ENCODE measurements around the gene BAD. TPM values are rescaled to one million over a fixed set of nuclear protein-coding genes. Genes with fewer than 3 reads are reported as not detected.
A peak's percentile ranks its signal among the peaks of the same experiment; 100 is the strongest.

The BAD gene
- total RNA-seq, 1 donor from 2014 or later = 56.3 TPM

DNA sequence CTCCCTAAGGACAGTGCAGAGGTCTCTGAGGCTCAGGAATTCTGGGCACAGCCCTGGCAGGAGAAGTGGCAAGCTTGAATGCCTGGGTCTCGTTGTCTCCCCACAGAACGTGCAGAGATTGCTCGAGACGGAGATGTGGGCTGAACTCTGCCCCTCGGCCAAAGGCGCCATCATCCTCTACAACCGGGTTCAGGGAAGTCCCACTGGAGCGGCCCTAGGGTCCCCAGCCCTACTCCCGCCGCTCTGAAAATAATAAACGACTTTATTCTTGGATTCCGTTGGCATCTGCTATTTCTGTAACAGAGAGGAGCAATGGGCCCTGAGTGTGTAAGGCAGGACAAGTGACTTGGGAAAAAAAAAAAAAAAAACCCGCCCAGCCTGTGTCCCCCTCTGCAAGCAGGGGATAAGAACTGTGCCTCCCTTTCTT, 54.7 kb downstream of the BAD start:
- H3K27me3 ChIP-seq (ENCODE audit: low read depth) = no peaks in the 10 kb centered on the region
- no peaks in the 10 kb centered on the region for H3K36me3 ChIP-seq
- intact Hi-C loops (cut with micrococcal nuclease) = no loop called here
- no peak for DNase-seq
- TF ChIP-seq, protein P1, sequence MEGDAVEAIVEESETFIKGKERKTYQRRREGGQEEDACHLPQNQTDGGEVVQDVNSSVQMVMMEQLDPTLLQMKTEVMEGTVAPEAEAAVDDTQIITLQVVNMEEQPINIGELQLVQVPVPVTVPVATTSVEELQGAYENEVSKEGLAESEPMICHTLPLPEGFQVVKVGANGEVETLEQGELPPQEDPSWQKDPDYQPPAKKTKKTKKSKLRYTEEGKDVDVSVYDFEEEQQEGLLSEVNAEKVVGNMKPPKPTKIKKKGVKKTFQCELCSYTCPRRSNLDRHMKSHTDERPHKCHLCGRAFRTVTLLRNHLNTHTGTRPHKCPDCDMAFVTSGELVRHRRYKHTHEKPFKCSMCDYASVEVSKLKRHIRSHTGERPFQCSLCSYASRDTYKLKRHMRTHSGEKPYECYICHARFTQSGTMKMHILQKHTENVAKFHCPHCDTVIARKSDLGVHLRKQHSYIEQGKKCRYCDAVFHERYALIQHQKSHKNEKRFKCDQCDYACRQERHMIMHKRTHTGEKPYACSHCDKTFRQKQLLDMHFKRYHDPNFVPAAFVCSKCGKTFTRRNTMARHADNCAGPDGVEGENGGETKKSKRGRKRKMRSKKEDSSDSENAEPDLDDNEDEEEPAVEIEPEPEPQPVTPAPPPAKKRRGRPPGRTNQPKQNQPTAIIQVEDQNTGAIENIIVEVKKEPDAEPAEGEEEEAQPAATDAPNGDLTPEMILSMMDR (IDR thresholded peaks at IDR 0.05; ENCODE audit: borderline replicate concordance) = no peak
- peaks cover 87% of the 10 kb centered on the region for H3K4me1 ChIP-seq
- peak overlapping the region; percentile 96 for H3K27ac ChIP-seq (replicated peaks)
- H3K4me3 ChIP-seq = peak overlapping the region; percentile 81
- H3K9me3 ChIP-seq (replicated peaks) = no peaks in the 10 kb centered on the region

DNA sequence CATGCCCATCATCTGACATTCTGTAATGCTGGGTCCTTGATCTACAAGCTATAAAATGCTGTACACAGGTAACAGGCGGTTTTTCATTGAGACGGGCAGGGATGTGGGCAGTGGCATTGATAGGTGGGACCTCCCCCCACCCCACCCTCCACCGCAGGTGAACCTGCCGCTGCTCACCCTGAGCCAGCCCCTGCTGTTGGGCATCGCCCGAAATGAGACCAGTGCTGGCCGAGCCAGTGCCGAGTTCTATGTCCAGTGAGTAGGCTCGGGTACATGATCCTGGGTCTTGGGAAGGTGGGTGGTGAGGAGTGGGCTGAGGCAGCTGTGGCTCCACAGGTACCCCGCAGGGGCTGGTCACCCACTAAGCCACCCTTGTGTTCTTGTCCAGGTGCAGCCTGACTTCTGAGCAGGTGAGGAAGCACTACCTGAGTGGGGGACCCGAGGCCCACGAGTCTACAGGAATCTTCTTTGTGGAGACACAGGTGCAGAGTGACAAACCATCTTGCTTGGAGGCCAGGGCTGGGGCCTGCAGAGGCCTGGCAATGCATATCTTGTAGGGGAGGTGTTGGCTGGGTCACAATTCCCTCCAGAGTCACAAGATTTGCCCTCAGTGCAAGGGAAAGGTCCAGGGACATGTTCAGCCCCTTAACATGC, 55.2 kb downstream of the BAD start:
- H3K27ac ChIP-seq (replicated peaks) = peak overlapping the region; percentile 96
- peak overlapping the region; percentile 81 for H3K4me3 ChIP-seq
- peaks cover 90% of the 10 kb centered on the region for H3K4me1 ChIP-seq
- TF ChIP-seq, protein P1 (IDR thresholded peaks at IDR 0.05; ENCODE audit: borderline replicate concordance) = no peak
- no peaks in the 10 kb centered on the region for H3K27me3 ChIP-seq (ENCODE audit: low read depth)
- H3K36me3 ChIP-seq = no peaks in the 10 kb centered on the region
- no peaks in the 10 kb centered on the region for H3K9me3 ChIP-seq (replicated peaks)
- intact Hi-C loops (cut with micrococcal nuclease) = no loop called here
- no peak for DNase-seq

DNA sequence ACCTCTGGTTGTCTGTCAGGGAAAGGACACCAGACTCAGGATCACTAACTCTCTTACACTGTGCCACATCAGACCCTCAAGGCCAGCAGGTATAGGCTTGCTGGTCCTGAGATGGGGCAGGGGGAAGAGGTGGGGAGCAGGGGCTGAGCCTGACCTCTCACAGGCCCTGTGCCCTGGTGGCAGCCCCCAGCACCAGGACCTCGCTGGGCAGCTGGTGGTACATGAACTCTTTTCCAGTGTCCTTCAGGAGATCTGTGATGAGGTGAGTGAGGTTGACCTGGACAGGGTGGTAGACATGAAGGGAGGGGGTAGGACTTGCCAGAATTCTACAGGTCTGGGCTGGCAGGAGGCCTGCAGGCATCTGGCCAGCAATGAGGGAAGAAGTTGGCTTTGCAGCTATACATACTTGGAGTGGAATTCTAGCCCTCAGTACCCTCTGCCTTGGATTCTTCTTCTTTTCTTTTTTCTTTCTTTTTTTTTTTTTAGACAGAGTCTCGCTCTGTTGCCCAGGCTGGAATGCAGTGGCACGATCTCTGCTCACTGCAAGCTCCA, 57.0 kb downstream of the BAD start:
- TF ChIP-seq, protein P1 (IDR thresholded peaks at IDR 0.05; ENCODE audit: borderline replicate concordance) = no peak
- H3K27ac ChIP-seq (replicated peaks) = peak overlapping the region; percentile 98
- no peaks in the 10 kb centered on the region for H3K27me3 ChIP-seq (ENCODE audit: low read depth)
- peaks cover 83% of the 10 kb centered on the region for H3K4me1 ChIP-seq
- H3K9me3 ChIP-seq (replicated peaks) = no peaks in the 10 kb centered on the region
- H3K4me3 ChIP-seq = peak overlapping the region; percentile 95
- peaks cover 6% of the 10 kb centered on the region for H3K36me3 ChIP-seq
- no peak for DNase-seq
- intact Hi-C loops (cut with micrococcal nuclease) = no loop called here

DNA sequence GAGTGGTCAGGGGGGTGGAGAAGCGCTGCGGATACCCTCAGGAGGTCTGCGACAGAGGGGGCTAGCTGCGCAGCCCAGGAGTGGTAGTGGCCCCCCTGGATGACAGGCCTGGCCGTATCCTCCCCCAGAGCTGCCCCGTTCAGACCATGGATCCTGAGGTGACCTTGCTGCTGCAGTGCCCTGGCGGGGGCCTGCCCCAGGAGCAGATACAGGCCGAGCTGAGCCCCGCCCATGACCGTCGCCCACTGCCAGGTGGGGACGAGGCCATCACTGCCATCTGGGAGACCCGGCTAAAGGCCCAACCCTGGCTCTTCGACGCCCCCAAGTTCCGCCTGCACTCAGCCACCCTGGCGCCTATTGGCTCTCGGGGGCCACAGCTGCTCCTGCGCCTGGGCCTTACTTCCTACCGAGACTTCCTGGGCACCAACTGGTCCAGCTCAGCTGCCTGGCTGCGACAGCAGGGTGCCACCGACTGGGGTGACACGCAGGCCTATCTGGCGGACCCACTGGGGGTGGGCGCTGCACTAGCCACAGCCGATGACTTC, 57.9 kb downstream of the BAD start:
- TF ChIP-seq, protein P1 (IDR thresholded peaks at IDR 0.05; ENCODE audit: borderline replicate concordance) = no peak
- intact Hi-C loops (cut with micrococcal nuclease) = no loop called here

GRCh38 chr11:64225608-64226506, 58.6 kb downstream of the BAD start, which contains the start of the genes NUDT22 and TRPT1:
Gene NUDT22, plus strand, starts transcription at chr11:64226274. Its CDS starts 379 bp downstream, at chr11:64226653.
Gene TRPT1, minus strand, starts transcription at chr11:64226186. Its CDS starts 326 bp downstream, at chr11:64225860.
- H3K4me1 ChIP-seq = peaks cover 68% of the 10 kb centered on the region
- intact Hi-C loops (cut with micrococcal nuclease) = no loop called here

More for the DNA sequence above, 57.9 kb downstream of the BAD start:
- peak; percentile 60 for DNase-seq
- Histone ChIP-seq H3K27ac (replicated peaks) (peak overlapping the region; percentile 98), H3K27me3 (ENCODE audit: low read depth) (no peaks in the 10 kb centered on the region), H3K9me3 (replicated peaks) (no peaks in the 10 kb centered on the region), H3K36me3 (peaks cover 6% of the 10 kb centered on the region), H3K4me3 (peak overlapping the region; percentile 95), H3K4me1 (peaks cover 75% of the 10 kb centered on the region)

More at GRCh38 chr11:64225608-64226506, 58.6 kb downstream of the BAD start, which contains the start of the genes NUDT22 and TRPT1:
- peak; percentile 93 for DNase-seq
- Histone ChIP-seq H3K27ac (replicated peaks) (peak within 1 kb of the TSS; percentile 98), H3K36me3 (peaks cover 6% of the 10 kb centered on the region), H3K27me3 (ENCODE audit: low read depth) (no peaks in the 10 kb centered on the region), H3K4me3 (peak within 1 kb of the TSS; percentile 95), H3K9me3 (replicated peaks) (no peaks in the 10 kb centered on the region)
- TF ChIP-seq, protein P1 (IDR thresholded peaks at IDR 0.05; ENCODE audit: borderline replicate concordance) = peak; percentile 34

Measured in left ventricle myocardium inferior (tissue), 1 donor.